IMR-90 (cell line): ENCODE results near the gene DPF3. TPM values are rescaled to one million over a fixed set of nuclear protein-coding genes. Genes with fewer than 3 reads are reported as not detected.

Experiments
- ATAC-seq: fragments of 200-7000 bp; cut with Tn5 transposase; 2 replicates; pipeline ENCODE4 v1.9.1; 2020; ENCODE audit warnings: low read depth, mild to moderate bottlenecking, moderate library complexity
- BruUV-seq: library from RNA; stranded (reverse); fragments of 400-500 nt; replicated peaks from 2 replicates; lab custom pipeline; 2021; lab: Mats Ljungman, UMichigan
- CTCF ChIA-PET: fragments of 300-600 bp; formaldehyde crosslinking; extraction: SDS; loops from one replicate; lab custom pipeline; 2021; ENCODE audit warnings: antibody characterized with exemption; lab: Yijun Ruan, JAX
- POLR2A ChIA-PET: fragments of 300-600 bp; sonication (Branson Sonifier 250); formaldehyde crosslinking; loops from one replicate; lab custom pipeline; 2022; ENCODE audit warnings: antibody characterized with exemption; ENCODE audit not compliant: unreplicated experiment; lab: Charles Lee
- DNase-seq: peaks from one replicate; pipeline ENCODE4 v3.0.0; 2013
- H2AFZ ChIP-seq: replicated peaks from 2 replicates; pipeline ENCODE3; 2013; ENCODE audit warnings: low read length, mild to moderate bottlenecking; ENCODE audit not compliant: poor library complexity
- H2AK5ac ChIP-seq: 2 replicates; pipeline ENCODE4 v1.6.1; 2013; ENCODE audit warnings: low read depth, low read length, inconsistent platforms
- H2AK9ac ChIP-seq: replicated peaks from 2 replicates; pipeline ENCODE3; 2013; ENCODE audit warnings: mild to moderate bottlenecking, low read depth, low read length, moderate library complexity; ENCODE audit not compliant: poor library complexity
- H2BK120ac ChIP-seq: 2 replicates; pipeline ENCODE4 v1.6.1; 2013; ENCODE audit warnings: low read depth, low read length, inconsistent platforms
- H2BK15ac ChIP-seq: 3 replicates; pipeline ENCODE4 v1.6.1; 2013; ENCODE audit warnings: low read depth, low read length, inconsistent platforms
- H2BK20ac ChIP-seq: 2 replicates; pipeline ENCODE4 v1.6.1; 2013; ENCODE audit warnings: low read depth, mild to moderate bottlenecking, inconsistent platforms, low read length, moderate library complexity
- H2BK5ac ChIP-seq: 2 replicates; pipeline ENCODE4 v1.6.1; 2013; ENCODE audit warnings: mild to moderate bottlenecking, low read depth, low read length, inconsistent platforms; ENCODE audit not compliant: poor library complexity, severe bottlenecking
- H3K14ac ChIP-seq: replicated peaks from 2 replicates; pipeline ENCODE4 v1.6.1; 2013; ENCODE audit warnings: low read depth, low read length, inconsistent platforms
- H3K18ac ChIP-seq: 2 replicates; pipeline ENCODE4 v1.6.1; 2013; ENCODE audit warnings: low read depth, low read length, control low read depth
- H3K23ac ChIP-seq: 2 replicates; pipeline ENCODE4 v1.6.1; 2013; ENCODE audit warnings: low read depth, low read length, inconsistent platforms
- H3K27ac ChIP-seq: 2 replicates; pipeline ENCODE4 v1.5.1; 2013; ENCODE audit warnings: mild to moderate bottlenecking, control low read depth, low read length; ENCODE audit not compliant: insufficient read depth
- H3K27me3 ChIP-seq: 2 replicates; pipeline ENCODE4 v1.6.1; 2013; ENCODE audit warnings: low read length; ENCODE audit not compliant: control insufficient read depth, insufficient read depth
- H3K36me3 ChIP-seq: 2 replicates; pipeline ENCODE4 v1.6.1; 2013; ENCODE audit warnings: low read length, mixed read lengths; ENCODE audit not compliant: control insufficient read depth, insufficient read depth
- H3K4ac ChIP-seq: 2 replicates; pipeline ENCODE4 v1.6.1; 2013; ENCODE audit warnings: low read depth, low read length, inconsistent platforms
- H3K4me1 ChIP-seq: 2 replicates; pipeline ENCODE4 v1.6.1; 2013; ENCODE audit warnings: low read length, mixed read lengths; ENCODE audit not compliant: control insufficient read depth, insufficient read depth
- H3K4me2 ChIP-seq: 2 replicates; pipeline ENCODE4 v1.6.1; 2013; ENCODE audit warnings: low read depth, mild to moderate bottlenecking, control low read depth, low read length, moderate library complexity
- H3K4me3 ChIP-seq: 2 replicates; pipeline ENCODE4 v1.5.1; 2013; ENCODE audit warnings: low read depth, mild to moderate bottlenecking, control low read depth, low read length, moderate library complexity; ENCODE audit not compliant: insufficient read depth
- H3K56ac ChIP-seq: 2 replicates; pipeline ENCODE4 v1.6.1; 2013; ENCODE audit warnings: low read length, inconsistent platforms; ENCODE audit not compliant: insufficient read depth; ENCODE audit errors: extremely low read depth
- H3K79me1 ChIP-seq, 2 experiments: 2 replicates each; pipeline ENCODE4 v1.6.1; 2013; ENCODE audit warnings: low read length in 2 of 2, inconsistent platforms in 1 of 2, low read depth in 1 of 2
- H3K9ac ChIP-seq: 2 replicates; pipeline ENCODE4 v1.6.1; 2013; ENCODE audit warnings: low read depth, low read length, control low read depth
- H3K9me1 ChIP-seq: 2 replicates; pipeline ENCODE4 v1.6.1; 2013; ENCODE audit warnings: low read length, inconsistent platforms; ENCODE audit not compliant: insufficient read depth
- H3K9me3 ChIP-seq: 2 replicates; pipeline ENCODE4 v1.6.1; 2013; ENCODE audit warnings: low read length; ENCODE audit not compliant: control insufficient read depth, insufficient read depth
- H4K20me1 ChIP-seq: 2 replicates; pipeline ENCODE4 v1.6.1; 2013; ENCODE audit warnings: low read length, inconsistent platforms; ENCODE audit not compliant: insufficient read depth
- H4K5ac ChIP-seq: 2 replicates; pipeline ENCODE4 v1.6.1; 2013; ENCODE audit warnings: mild to moderate bottlenecking, low read depth, low read length, control low read depth
- H4K8ac ChIP-seq, 2 experiments: 2 replicates each; pipeline ENCODE4 v1.6.1; 2013; ENCODE audit warnings: low read depth in 2 of 2, low read length in 2 of 2, control low read depth in 1 of 2, inconsistent platforms in 1 of 2
- H4K91ac ChIP-seq: 2 replicates; pipeline ENCODE4 v1.6.1; 2013; ENCODE audit warnings: low read depth, low read length, inconsistent platforms; ENCODE audit not compliant: insufficient read depth
- BHLHE40 ChIP-seq: fragments of 150-350 bp; IDR thresholded peaks from 2 replicates; pipeline ENCODE4 v1.6.1; 2016; ENCODE audit warnings: mild to moderate bottlenecking, low read depth, low read length
- CEBPB ChIP-seq: IDR thresholded peaks from 2 replicates; pipeline ENCODE4 v1.6.1; 2012; ENCODE audit warnings: low read depth, low read length, improper control_type of control experiment
- CHD1 ChIP-seq: IDR thresholded peaks from 2 replicates; pipeline ENCODE4 v1.6.1; 2012; ENCODE audit warnings: low read depth, low read length, improper control_type of control experiment
- FOS ChIP-seq: fragments of 150-350 bp; IDR thresholded peaks from 2 replicates; pipeline ENCODE4 v1.6.1; 2016; ENCODE audit warnings: low read depth, low read length
- MAFK ChIP-seq: IDR thresholded peaks from 2 replicates; pipeline ENCODE4 v1.6.1; 2012; ENCODE audit warnings: low read depth, low read length, improper control_type of control experiment
- MAZ ChIP-seq: IDR thresholded peaks from 2 replicates; pipeline ENCODE4 v1.6.1; 2012; ENCODE audit warnings: low read depth, mild to moderate bottlenecking, low read length, improper control_type of control experiment, moderate library complexity, borderline replicate concordance
- MXI1 ChIP-seq: IDR thresholded peaks from 2 replicates; pipeline ENCODE4 v1.6.1; 2012; ENCODE audit warnings: low read depth, mild to moderate bottlenecking, low read length, moderate library complexity, borderline replicate concordance
- NFE2L2 ChIP-seq: fragments of 150-350 bp; IDR thresholded peaks from 2 replicates; pipeline ENCODE4 v1.6.1; 2016; ENCODE audit warnings: low read depth, mild to moderate bottlenecking, low read length
- POLR2A ChIP-seq: IDR thresholded peaks from 2 replicates; pipeline ENCODE4 v1.6.1; 2012; ENCODE audit warnings: mild to moderate bottlenecking, low read depth, low read length
- RCOR1 ChIP-seq: IDR thresholded peaks from 2 replicates; pipeline ENCODE4 v1.6.1; 2012; ENCODE audit warnings: mild to moderate bottlenecking, low read length, improper control_type of control experiment; ENCODE audit not compliant: insufficient replicate concordance
- SMC3 ChIP-seq: fragments of 150-350 bp; IDR thresholded peaks from 2 replicates; pipeline ENCODE4 v1.6.1; 2016; ENCODE audit warnings: low read depth, mild to moderate bottlenecking, antibody characterized with exemption, low read length, moderate library complexity
- WGBS, 2 experiments: methylation state at CpG; one replicate each; pipeline versions ENCODE4 v1.1.5 to v1.1.7; 2013; ENCODE audit warnings: missing lambda C conversion rate in 2 of 2; ENCODE audit not compliant: insufficient read length in 1 of 2; ENCODE audit errors: extremely low coverage in 2 of 2; 5-methylcytosine and 5-hydroxymethylcytosine counted together
- dilution Hi-C: fragments of 300-500 bp; cut with HindIII; formaldehyde crosslinking; loops from one replicate; pipeline ENCODE4 v1.14.3; 2018; ENCODE audit warnings: low sequenced_read_pairs; ENCODE audit not compliant: unreplicated experiment
- in situ Hi-C: fragments of 300-500 bp; cut with MboI; formaldehyde crosslinking; loops from 3 replicates; pipeline ENCODE4 v1.14.3; 2019; ENCODE audit warnings: low sequenced_read_pairs, inconsistent platforms, mixed read lengths
- intact Hi-C: fragments of 100-400 bp; cut with micrococcal nuclease; formaldehyde crosslinking; loops from 2 replicates; pipeline ENCODE4 v1.10.0; 2022
- polyA plus RNA-seq, 3 experiments: library from polyadenylated mRNA; depleted of rRNA; stranded (reverse); fragments of >200 nt; gene quantifications; 2 replicates each; pipeline ENCODE4 v1.2.3, GENCODE V29; 2012; ENCODE audit warnings: low replicate concordance in 1 of 3
- total RNA-seq: library from RNA; depleted of rRNA; stranded (reverse); fragments of >200 nt; gene quantifications from 2 replicates; pipeline ENCODE4 v1.2.3, GENCODE V29; 2012
- TF ChIP-seq, protein P1 (sequence below): conservative IDR thresholded peaks from 2 replicates; pipeline ENCODE4 v1.5.1; 2012; ENCODE audit warnings: mild to moderate bottlenecking, low read depth, low read length, improper control_type of control experiment
- TF ChIP-seq, protein P2 (sequence below): fragments of 150-350 bp; IDR thresholded peaks from 2 replicates; pipeline ENCODE4 v1.6.1; 2017; ENCODE audit warnings: mild to moderate bottlenecking, antibody characterized with exemption, low read length, low read depth

The DPF3 gene
- total and polyA plus RNA-seq, 2 of the 4 experiments (the other 2 are of a cell fraction) = 30.5 to 32.8 TPM

DNA sequence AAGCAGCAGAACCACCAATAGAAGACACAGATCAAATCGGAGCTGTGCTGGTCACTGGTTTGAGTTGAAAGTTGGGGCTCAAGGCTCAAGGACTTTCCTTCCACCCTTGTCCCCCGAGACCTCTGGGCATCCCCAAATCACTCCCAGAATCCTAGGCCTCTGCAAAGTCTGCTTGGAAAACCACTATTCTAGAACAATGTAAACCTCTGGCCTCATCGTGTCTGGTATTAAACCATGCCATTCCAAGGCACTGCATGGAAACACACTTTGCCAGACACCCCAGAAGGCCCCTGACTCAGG is 288.0 kb downstream of the DPF3 start:
- H4K20me1 ChIP-seq = no peaks in the 10 kb centered on the region
- no peak overlapping the region for H2AFZ ChIP-seq
- H3K18ac ChIP-seq = no peak overlapping the region
- peak overlapping the region; percentile 4 for H2BK5ac ChIP-seq
- in situ Hi-C loops (loop anchor here (10.0 kb wide), 1 partner anchor 81 kb away; no protein-coding TSS in a partner anchor), intact Hi-C loops (loop anchor here (5.0 kb wide), 2 partner anchors 84 to 286 kb away; partner anchors contain the start of gene DPF3), dilution Hi-C loops (no loop called here)
- TF ChIP-seq, protein P1, sequence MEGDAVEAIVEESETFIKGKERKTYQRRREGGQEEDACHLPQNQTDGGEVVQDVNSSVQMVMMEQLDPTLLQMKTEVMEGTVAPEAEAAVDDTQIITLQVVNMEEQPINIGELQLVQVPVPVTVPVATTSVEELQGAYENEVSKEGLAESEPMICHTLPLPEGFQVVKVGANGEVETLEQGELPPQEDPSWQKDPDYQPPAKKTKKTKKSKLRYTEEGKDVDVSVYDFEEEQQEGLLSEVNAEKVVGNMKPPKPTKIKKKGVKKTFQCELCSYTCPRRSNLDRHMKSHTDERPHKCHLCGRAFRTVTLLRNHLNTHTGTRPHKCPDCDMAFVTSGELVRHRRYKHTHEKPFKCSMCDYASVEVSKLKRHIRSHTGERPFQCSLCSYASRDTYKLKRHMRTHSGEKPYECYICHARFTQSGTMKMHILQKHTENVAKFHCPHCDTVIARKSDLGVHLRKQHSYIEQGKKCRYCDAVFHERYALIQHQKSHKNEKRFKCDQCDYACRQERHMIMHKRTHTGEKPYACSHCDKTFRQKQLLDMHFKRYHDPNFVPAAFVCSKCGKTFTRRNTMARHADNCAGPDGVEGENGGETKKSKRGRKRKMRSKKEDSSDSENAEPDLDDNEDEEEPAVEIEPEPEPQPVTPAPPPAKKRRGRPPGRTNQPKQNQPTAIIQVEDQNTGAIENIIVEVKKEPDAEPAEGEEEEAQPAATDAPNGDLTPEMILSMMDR = no peak
- TF ChIP-seq CHD1 (no peak), MXI1 (no peak), CEBPB (no peak), FOS (no peak), MAZ (no peak), MAFK (no peak), SMC3 (no peak), POLR2A (no peak), RCOR1 (no peak), BHLHE40 (no peak), NFE2L2 (no peak)
- TF ChIP-seq, protein P2, sequence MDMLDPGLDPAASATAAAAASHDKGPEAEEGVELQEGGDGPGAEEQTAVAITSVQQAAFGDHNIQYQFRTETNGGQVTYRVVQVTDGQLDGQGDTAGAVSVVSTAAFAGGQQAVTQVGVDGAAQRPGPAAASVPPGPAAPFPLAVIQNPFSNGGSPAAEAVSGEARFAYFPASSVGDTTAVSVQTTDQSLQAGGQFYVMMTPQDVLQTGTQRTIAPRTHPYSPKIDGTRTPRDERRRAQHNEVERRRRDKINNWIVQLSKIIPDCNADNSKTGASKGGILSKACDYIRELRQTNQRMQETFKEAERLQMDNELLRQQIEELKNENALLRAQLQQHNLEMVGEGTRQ = no peak
- ATAC-seq = no peak
- peak overlapping the region; percentile 63; the same call in 1 of the 2 replicates for H2AK5ac ChIP-seq
- no CpG with 5 or more reads among the region's 3 CpGs for WGBS, 2 experiments
- peak overlapping the region; percentile 100 for H3K4ac ChIP-seq
- POLR2A ChIA-PET = no interaction called here
- no peak overlapping the region for H3K4me3 ChIP-seq
- no peak overlapping the region for H3K14ac ChIP-seq
- H3K9ac ChIP-seq = no peak overlapping the region
- no peaks in the 10 kb centered on the region for H3K36me3 ChIP-seq
- no peaks in the 10 kb centered on the region for H3K27me3 ChIP-seq
- CTCF ChIA-PET = no interaction called here
- peaks cover 24% of the 10 kb centered on the region for H3K4me1 ChIP-seq
- H2BK15ac ChIP-seq = peak overlapping the region; percentile 99; the same call in 2 of the 3 replicates
- H2AK9ac ChIP-seq = peak overlapping the region; percentile 38
- H4K8ac ChIP-seq = no peak overlapping the region
- peaks cover 29% of the 10 kb centered on the region for H3K9me1 ChIP-seq
- peak overlapping the region; percentile 31 for H4K91ac ChIP-seq
- H2BK120ac ChIP-seq = peak overlapping the region; percentile 100
- H3K9me3 ChIP-seq = no peaks in the 10 kb centered on the region
- H3K79me1 ChIP-seq = peaks cover 0 to 30% of the 10 kb centered on the region in 2 experiments; a peak in 2 of 4 replicates
- H3K23ac ChIP-seq = no peak overlapping the region
- peak overlapping the region; percentile 100 for H2BK20ac ChIP-seq
- no TSS peak for BruUV-seq
- no peak overlapping the region for H4K5ac ChIP-seq
- no peak for DNase-seq
- no peak overlapping the region for H3K56ac ChIP-seq
- no peak overlapping the region for H3K27ac ChIP-seq
- no peak overlapping the region for H3K4me2 ChIP-seq
